HG03139 (cell line): ENCODE results near the gene LBH.
"Not testable (repeated sequence)": the region's sequence is repeated elsewhere in the genome, so short reads cannot be mapped to it uniquely, and the experiment has no call there.

Experiments
- ATAC-seq: cut with Tn5 transposase; IDR thresholded peaks from one replicate; pipeline ENCODE4 v1.9.1; 2021; ENCODE audit not compliant: unreplicated experiment

Gene LBH

GRCh38 chr2:30255466-30256408 lies 24.4 kb downstream of the LBH start:
- ATAC-seq, result no peak

GRCh38 chr2:30257266-30258214 lies 26.2 kb downstream of the LBH start:
- ATAC-seq, result no peak

GRCh38 chr2:30259071-30259470 lies 27.7 kb downstream of the LBH start:
- ATAC-seq, result no peak

DNA sequence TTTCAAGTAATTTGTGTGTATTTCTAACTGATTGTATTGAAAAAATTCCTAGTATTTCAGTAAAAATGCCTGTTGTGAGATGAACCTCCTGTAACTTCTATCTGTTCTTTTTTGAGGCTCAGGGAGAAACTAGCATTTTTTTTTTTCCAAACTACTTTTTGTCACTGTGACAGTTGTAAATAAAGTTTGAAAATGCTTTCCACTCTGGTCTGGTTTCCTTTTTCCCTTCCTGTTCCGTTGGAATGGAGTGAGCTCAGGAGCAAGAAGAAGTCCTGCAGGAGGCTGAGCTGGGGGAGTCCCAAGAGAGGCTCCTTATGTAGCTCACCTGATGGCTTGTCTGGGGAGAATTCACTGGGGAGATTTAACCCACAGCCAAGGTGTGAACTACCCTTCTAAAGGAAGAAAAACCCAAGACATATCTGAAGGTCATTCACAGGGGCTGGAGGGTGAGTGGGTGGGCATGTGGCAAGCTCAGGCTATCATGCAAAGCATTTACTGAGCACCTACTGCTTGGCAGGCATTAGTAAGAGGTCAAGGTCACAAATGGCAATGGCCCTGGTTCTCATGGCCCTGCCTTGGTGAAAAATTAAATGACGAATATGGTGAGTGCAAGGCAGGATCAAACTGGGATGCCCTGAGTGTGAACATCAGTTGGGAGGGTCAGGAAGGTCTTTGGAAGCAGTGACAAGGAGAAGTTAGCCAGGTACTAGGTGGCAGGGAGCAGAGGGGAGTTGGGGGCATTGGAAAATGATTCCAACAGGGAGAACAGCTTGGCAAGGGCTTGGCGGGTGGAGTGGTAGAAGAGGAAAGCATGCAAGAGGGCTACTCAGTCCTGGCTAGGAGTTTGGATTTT lies 28.7 kb downstream of the LBH start:
- ATAC-seq, result no peak

DNA sequence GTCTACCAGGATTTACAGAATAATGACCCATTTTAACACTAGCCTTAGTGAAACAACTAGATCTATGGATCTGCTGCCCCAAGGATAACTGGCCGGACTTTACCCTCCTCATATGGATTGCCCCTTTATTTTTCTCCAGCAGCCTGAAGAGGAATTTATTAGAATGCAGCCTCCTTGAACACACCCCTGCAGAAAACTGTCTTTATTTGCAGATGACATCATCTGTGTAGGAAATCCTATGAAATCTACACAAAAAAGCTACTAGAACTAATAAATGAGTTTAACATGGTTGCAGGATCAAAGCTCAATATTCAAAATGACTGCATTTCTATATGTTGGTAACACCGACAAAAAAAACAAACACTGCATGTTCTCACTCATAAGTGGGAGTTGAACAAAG lies 29.6 kb downstream of the LBH start:
- no peak for ATAC-seq

DNA sequence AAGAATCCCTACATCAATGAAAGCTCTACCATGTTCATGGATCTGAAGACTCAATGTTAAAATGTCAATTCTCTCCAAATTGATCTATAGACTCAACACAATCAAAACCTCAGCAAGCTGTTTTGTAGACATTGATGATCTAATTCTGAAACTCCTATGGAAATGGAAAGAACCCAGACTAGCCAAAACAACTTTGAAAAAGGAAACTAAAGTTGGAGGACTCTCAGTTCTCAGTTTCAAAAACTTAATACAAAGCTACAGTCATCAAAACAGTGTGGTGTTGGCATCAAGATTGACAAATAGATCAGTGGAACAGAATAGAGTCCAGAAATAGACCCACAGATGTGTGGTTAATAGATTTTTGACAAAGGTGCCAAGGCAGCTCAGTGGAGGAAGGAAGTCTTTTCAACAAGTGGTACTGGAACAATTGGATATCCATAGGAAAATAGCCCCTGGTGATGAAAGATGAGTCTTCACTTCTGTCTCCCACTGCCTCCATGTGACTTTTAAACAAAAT lies 30.4 kb downstream of the LBH start:
- no peak for ATAC-seq

- ATAC-seq, result no peak
Observed at GRCh38 chr2:30262716-30263309, 31.5 kb downstream of the LBH start.

- ATAC-seq, result no peak
Observed at GRCh38 chr2:30264274-30264673, 32.9 kb downstream of the LBH start.

- ATAC-seq, result no peak
Observed at GRCh38 chr2:30265052-30266015, 34.0 kb downstream of the LBH start.

- ATAC-seq, result no peak
Observed at GRCh38 chr2:30266051-30266621, 34.8 kb downstream of the LBH start.

GRCh38 chr2:30266705-30267104 lies 35.4 kb downstream of the LBH start:
- no peak for ATAC-seq

- ATAC-seq, result no peak
Observed at GRCh38 chr2:30267161-30267975, 36.0 kb downstream of the LBH start.

- ATAC-seq, result no peak
Observed at GRCh38 chr2:30268296-30268871, 37.0 kb downstream of the LBH start.

DNA sequence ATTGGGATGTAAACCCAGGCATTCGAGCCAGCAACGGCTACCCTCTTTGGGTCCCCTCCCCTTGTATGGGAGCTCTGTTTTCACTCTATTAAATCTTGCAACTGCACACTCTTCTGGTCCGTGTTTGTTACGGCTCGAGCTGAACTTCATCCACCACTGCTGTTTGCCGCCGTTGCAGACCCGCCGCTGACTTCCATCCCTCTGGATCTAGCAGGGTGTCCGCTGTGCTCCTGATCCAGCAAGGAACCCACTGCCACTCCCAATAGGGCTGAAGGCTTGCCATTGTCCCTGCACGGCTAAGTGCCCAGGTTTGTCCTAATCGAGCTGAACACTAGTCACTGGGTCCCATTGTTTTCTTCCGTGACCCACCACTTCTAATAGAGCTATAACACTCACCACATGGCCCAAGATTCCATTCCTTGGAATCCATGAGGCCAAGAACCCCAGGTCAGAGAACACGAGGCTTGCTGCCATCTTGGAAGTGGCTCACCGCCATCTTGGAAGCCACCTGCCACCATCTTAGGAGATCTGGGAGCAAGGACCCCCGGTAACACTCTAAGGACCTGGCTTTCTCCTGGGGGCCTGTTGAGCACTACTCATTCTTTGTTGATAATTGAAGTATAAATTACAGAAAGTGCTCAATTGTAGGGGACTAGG lies 37.9 kb downstream of the LBH start:
- ATAC-seq, result not testable (repeated sequence)

- ATAC-seq, result no peak
Observed at GRCh38 chr2:30269771-30270145, 38.4 kb downstream of the LBH start.

- ATAC-seq, result no peak
Observed at GRCh38 chr2:30270166-30270565, 38.8 kb downstream of the LBH start.

DNA sequence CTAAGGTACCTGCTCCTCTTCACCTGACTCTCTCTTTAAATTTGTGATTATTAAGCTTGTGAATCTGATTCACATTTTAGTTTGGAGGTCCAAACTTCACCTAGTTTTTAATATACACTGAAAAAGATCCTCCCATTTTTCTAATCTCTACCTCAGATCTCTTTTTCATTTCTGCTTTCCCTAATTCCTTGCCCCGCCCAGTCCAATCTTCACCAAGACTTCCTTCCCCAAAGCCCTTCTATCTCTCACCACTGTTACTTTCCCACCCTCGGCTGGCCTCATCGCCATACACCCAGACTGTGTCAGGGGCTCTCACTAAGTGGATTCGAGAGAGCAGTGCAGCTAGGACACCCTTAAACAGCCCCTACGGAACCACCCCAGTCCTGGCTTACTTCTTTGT lies 40.0 kb downstream of the LBH start:
- ATAC-seq, result no peak
